Thymus (tissue), 11 donors: ENCODE results near the gene CREB3L1. TPM values are rescaled to one million over a fixed set of nuclear protein-coding genes. Genes with fewer than 3 reads are reported as not detected.

Source experiments
- DNase-seq, 9 donors: peaks; one replicate each; pipeline ENCODE4 v3.0.0-alpha.2; 2013; ENCODE audit warnings: low spot score in 9 of 9, low read depth in 6 of 9, missing footprints in 1 of 9
- H3K27ac ChIP-seq, 2 donors: one replicate each; pipeline ENCODE4 v1.5.1; 2013; ENCODE audit warnings: control low read depth in 1 of 2, low read depth in 1 of 2, low read length in 1 of 2, mild to moderate bottlenecking in 1 of 2, moderate library complexity in 1 of 2
- H3K27me3 ChIP-seq, 2 donors: one replicate each; pipeline ENCODE4 v1.5.1; 2013; ENCODE audit warnings: low read length in 1 of 2; ENCODE audit not compliant: control insufficient read depth in 2 of 2, insufficient read depth in 1 of 2
- H3K36me3 ChIP-seq, 2 donors: one replicate each; pipeline ENCODE4 v1.5.1; 2013; ENCODE audit warnings: low read length in 1 of 2, mild to moderate bottlenecking in 1 of 2, moderate library complexity in 1 of 2; ENCODE audit not compliant: control insufficient read depth in 2 of 2, insufficient read depth in 2 of 2
- H3K4me1 ChIP-seq, 2 donors: one replicate each; pipeline ENCODE4 v1.5.1; 2013; ENCODE audit warnings: low read length in 2 of 2; ENCODE audit not compliant: control insufficient read depth in 2 of 2, insufficient read depth in 2 of 2
- H3K4me3 ChIP-seq, 2 donors: one replicate each; pipeline ENCODE4 v1.5.1; 2013; ENCODE audit warnings: low read length in 2 of 2, control low read depth in 1 of 2, mild to moderate bottlenecking in 1 of 2
- H3K9me3 ChIP-seq, 2 donors: one replicate each; pipeline ENCODE4 v1.5.1; 2013; ENCODE audit warnings: low read length in 1 of 2, mild to moderate bottlenecking in 1 of 2; ENCODE audit not compliant: control insufficient read depth in 2 of 2, insufficient read depth in 1 of 2
- WGBS: extraction: QIAGEN DNeasy Blood & Tissue Kit; methylation state at CpG from one replicate; pipeline ENCODE4 v1.1.7; 2013; 5-methylcytosine and 5-hydroxymethylcytosine counted together
- polyA plus RNA-seq: library from polyadenylated mRNA; stranded (reverse); fragments of 200-250 nt; gene quantifications from one replicate; pipeline ENCODE4 v1.2.3, GENCODE V29; 2013
- total RNA-seq: library from RNA; stranded (reverse); fragments of 120-200 nt; gene quantifications from one replicate; pipeline ENCODE4 v1.2.4, GENCODE V29; 2013
- donor health status: healthy.

CREB3L1 gene
- total and polyA plus RNA-seq, 2 donors = 1.3 to 2.2 TPM

DNA sequence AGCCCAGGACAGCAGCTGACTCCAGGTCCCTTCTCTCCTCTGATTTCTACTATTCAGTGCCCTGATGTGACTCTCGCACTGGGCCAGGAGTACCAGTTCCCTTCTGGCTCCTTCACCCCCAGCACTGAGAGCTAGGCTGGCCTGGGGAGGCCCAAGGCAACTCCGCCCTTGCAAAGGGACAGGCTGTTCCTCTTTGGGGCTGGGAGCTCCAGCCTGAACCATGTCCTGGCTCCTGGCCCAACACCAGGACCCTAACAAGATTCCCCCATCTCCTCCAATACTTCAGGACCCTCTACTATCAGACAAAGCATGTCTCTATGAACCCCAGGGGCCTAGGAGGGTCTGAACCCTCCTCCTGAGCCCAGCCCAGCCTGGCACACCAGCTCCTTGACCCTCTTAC, 12.5 kb downstream of the CREB3L1 start:
- DNase-seq = no peak
- peaks cover 2 to 3% of the 10 kb centered on the region in 2 donors for H3K27me3 ChIP-seq
- no peaks in the 10 kb centered on the region for H3K9me3 ChIP-seq
- WGBS = 100% methylated on average over 2 of the region's 2 CpGs
- no peak overlapping the region for H3K27ac ChIP-seq
- peaks cover 0 to 21% of the 10 kb centered on the region in 2 donors for H3K4me1 ChIP-seq
- H3K36me3 ChIP-seq = no peaks in the 10 kb centered on the region
- H3K4me3 ChIP-seq = no peak overlapping the region

DNA sequence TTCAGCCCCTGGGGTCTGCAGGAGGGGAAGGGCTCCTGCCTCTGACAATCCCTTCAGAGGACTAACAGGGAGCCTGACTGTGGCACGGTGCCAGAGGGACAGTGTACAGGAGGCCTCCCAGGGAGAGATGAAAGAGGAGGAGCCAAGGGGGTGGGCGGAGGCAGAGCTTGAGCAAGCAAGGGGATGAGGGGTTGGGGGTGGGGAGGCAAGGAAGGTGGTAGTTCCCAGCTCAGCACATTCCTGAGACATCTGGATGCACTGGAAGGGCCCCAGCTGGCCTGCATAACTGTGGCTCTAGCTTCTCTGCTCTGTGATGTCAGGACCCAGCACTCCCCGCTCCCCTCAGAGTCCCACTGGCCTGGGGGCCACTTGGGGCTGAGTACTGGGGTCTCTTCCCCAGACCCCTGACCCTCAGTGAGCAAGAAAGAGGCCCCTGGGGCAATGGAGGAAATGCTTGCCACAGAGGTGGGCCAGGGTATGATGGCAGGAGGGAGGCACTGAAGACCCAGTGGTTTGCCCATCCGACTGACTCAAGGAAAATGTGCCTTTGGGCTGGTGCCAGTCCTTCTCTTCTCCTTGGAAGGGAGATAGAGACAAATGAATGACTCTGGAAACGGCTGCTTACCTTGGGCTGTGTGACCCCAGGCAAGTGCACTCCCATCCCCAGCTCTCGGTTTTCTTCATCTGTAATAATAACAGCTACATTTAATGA, 13.3 kb downstream of the CREB3L1 start:
- WGBS = 89% methylated on average over 6 of the region's 6 CpGs

DNA sequence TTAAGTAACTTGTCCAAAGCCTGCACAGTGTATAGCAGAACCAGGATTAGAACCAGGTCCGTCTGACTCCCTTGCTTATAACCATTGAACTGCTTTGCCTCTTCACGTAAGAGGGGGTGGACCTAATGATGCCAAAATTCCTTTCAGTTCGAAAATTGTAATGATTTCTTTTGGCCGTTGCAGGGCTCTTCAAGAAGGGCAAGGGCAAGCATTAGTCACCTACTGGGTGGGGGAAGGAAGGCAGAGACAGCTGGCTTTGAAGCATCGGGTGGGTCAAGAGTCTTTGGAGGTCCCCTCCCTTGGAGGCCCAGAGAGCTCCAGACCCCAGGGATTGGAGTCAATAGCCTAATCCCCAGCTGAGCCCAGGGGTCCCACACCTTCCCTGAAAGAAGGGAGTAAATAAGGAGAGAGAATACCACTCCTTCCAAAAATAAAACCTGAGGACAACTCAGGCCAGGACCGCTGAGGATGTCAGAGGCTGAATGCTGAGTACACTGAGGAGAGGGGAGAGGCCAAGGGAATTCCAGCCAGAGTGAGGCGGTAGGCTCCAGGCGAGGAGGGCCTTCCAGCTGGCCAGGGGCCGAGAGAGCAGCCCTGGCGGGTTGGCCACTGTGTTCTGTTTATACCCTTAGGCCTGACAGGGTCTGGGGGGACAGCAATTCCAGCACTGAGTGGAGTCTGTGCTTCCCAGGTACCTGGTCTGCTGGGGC, 14.1 kb downstream of the CREB3L1 start:
- WGBS = 92% methylated on average over 10 of the region's 10 CpGs
- no peak overlapping the region for H3K27ac ChIP-seq

More for the DNA sequence above, 13.3 kb downstream of the CREB3L1 start:
- H3K9me3 ChIP-seq = peaks cover 0 to under 1% of the 10 kb centered on the region in 2 donors
- no peak overlapping the region for H3K4me3 ChIP-seq
- H3K36me3 ChIP-seq = no peaks in the 10 kb centered on the region
- no peak for DNase-seq
- H3K27ac ChIP-seq = peak overlapping the region in 1 of 2 donors; percentile 2
- peaks cover 0 to 27% of the 10 kb centered on the region in 2 donors for H3K4me1 ChIP-seq
- peaks cover 2 to 10% of the 10 kb centered on the region in 2 donors for H3K27me3 ChIP-seq

DNA sequence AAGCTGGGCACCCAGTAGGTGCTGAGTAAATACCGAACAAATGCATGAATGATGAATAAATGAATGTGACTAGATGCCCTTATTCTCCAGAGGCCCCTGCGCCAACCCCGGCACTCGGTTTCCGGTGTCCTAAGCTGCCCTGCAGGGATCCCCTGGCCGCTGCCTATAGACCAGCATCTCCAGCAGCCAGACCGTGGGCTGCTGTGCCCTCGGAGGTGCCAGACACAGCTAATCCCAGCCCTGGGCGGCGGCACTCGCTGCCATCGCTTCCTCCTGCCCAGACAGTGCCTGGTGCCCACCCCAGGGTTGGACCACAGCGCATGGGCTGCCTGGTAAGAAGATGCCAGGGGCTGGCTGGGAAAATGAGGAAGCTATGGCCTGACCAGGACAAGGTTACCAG, 15.6 kb downstream of the CREB3L1 start:
- H3K36me3 ChIP-seq = no peaks in the 10 kb centered on the region
- no peak overlapping the region for H3K27ac ChIP-seq
- DNase-seq = no peak
- peaks cover 5 to 43% of the 10 kb centered on the region in 2 donors for H3K4me1 ChIP-seq
- peaks cover 13 to 28% of the 10 kb centered on the region in 2 donors for H3K27me3 ChIP-seq
- peaks cover 0 to 4% of the 10 kb centered on the region in 2 donors for H3K9me3 ChIP-seq
- no peak overlapping the region for H3K4me3 ChIP-seq
- WGBS = 95% methylated on average over 13 of the region's 13 CpGs

More for the DNA sequence above, 14.1 kb downstream of the CREB3L1 start:
- Histone ChIP-seq H3K36me3 (no peaks in the 10 kb centered on the region), H3K4me3 (no peak overlapping the region), H3K27me3 (peaks cover 7 to 18% of the 10 kb centered on the region in 2 donors), H3K9me3 (peaks cover 0 to 4% of the 10 kb centered on the region in 2 donors), H3K4me1 (peaks cover 5 to 35% of the 10 kb centered on the region in 2 donors)
- DNase-seq = no peak

DNA sequence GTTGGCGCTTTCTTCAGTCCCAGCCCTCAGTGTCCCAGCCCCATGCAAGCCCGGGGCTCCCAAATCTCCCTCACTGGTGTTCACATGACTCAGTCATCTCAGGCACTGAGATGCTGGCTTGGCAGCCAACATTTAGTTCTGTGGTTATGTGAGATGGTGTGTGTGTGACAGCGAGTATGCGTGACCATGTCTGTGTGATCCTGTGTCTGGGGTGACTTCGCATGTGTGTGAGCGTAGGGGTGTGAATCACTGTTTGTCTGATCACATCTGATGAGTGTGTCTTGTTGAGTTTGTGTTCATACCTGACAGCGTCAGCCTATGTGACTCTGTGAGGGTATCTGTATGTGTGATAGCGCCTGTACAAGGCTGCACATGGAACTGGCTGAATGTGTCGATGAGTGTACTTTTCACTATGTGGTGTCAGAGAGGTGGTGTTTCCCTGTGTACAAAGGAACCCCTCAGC, 16.2 kb downstream of the CREB3L1 start:
- H3K36me3 ChIP-seq = no peaks in the 10 kb centered on the region
- H3K4me1 ChIP-seq = peaks cover 5 to 43% of the 10 kb centered on the region in 2 donors
- no peak overlapping the region for H3K4me3 ChIP-seq
- no peak overlapping the region for H3K27ac ChIP-seq
- WGBS = 96% methylated on average over 9 of the region's 9 CpGs
- H3K9me3 ChIP-seq = peaks cover 0 to 4% of the 10 kb centered on the region in 2 donors
- no peak for DNase-seq
- peaks cover 13 to 28% of the 10 kb centered on the region in 2 donors for H3K27me3 ChIP-seq

DNA sequence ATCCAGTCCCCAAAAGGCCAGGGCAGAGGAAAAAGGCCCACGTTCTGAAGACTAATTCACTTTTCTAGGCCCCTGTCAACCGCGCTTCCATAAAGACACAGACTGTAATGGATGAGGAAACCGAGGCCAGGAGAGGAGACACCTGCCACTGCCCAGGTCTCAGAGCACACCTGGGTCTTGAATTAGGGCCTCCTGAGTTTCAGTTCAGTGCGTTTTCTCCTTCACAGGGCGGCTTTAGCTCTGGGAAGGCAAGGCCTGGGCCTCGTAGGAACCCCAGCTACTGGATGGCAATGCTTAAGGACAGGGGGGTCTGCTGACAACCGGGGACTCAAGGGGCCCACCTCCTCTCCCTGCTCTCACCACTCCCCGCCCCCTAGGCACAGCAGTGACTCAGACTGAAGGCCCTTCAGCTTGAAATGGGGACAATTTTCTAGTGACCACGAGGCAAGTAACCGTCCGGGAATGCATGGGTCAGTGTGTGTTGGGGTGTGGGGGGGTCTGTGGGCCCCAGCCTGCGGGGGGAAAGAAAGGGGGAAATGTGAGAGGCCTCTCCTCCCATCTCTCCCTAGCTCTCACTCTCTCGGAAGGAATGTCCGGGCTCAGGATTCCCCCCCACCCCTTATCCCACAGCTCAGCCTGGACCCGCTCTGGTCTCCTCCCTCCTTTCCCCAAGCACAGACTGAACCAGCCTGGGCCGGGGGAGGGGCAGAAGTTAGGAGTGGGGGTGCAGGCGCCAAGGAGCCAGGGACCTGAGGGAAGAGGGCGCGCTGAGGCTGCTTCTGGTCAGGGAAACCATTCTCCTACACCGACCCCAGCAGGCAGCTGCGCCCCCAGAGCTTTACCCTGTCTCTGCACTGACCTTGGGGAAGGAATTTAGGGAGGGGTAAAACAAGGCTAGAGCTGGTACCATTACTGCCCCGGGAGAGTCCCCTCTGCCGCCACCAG, 17.2 kb downstream of the CREB3L1 start:
- Histone ChIP-seq H3K27me3 (peaks cover 13 to 28% of the 10 kb centered on the region in 2 donors), H3K4me1 (peaks cover 5 to 43% of the 10 kb centered on the region in 2 donors), H3K4me3 (peak overlapping the region; percentile 36 to 51), H3K9me3 (peaks cover 0 to 4% of the 10 kb centered on the region in 2 donors), H3K36me3 (no peaks in the 10 kb centered on the region), H3K27ac (no peak overlapping the region)
- 77% methylated on average over 24 of the region's 24 CpGs for WGBS
- no peak for DNase-seq

DNA sequence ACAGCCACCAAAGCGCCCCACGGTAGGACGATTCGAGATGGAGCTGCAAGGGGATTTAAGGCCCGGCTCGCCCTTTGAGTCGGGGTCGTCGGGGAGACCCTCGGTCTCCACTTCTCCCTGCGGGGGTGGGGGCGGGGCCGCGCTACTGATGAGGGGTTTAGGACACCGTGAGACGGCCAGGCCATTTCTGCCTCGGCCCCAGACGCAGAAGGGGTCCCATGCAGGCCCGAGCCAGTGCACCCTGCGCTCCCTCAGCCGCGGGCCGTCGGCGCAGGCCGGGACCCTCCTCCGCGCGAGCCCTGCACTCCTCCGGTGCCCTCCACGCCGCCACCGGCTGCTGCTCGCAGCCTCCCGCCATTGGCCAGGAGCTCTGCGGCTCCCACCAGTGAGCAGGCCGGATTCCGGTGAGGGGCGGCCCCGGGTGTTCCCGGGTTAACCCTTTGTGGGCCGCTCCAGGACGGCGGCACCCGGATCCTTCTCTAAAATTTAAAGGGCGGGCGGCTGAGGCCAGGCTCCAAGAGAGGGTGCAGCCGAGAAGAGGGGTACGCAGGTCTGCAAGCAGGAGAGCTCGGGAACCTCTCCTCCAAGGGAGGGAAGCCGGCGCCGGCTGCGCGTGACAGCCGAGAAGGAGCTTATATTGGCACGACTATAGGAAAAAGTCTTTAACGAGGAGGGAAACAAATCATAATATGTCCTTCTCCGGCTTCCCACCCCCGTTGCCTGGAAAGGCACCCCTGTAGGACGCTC, 18.0 kb downstream of the CREB3L1 start:
- WGBS = 1% methylated on average over 61 of the region's 61 CpGs
- peaks cover 0 to 4% of the 10 kb centered on the region in 2 donors for H3K9me3 ChIP-seq
- peaks cover 5 to 36% of the 10 kb centered on the region in 2 donors for H3K4me1 ChIP-seq
- H3K36me3 ChIP-seq = no peaks in the 10 kb centered on the region
- H3K27me3 ChIP-seq = peaks cover 13 to 28% of the 10 kb centered on the region in 2 donors
- H3K27ac ChIP-seq = no peak overlapping the region
- H3K4me3 ChIP-seq = peak overlapping the region; percentile 46 to 51
- DNase-seq = peak in 8 of 9 donors; percentile 55 to 88 (median 67)

DNA sequence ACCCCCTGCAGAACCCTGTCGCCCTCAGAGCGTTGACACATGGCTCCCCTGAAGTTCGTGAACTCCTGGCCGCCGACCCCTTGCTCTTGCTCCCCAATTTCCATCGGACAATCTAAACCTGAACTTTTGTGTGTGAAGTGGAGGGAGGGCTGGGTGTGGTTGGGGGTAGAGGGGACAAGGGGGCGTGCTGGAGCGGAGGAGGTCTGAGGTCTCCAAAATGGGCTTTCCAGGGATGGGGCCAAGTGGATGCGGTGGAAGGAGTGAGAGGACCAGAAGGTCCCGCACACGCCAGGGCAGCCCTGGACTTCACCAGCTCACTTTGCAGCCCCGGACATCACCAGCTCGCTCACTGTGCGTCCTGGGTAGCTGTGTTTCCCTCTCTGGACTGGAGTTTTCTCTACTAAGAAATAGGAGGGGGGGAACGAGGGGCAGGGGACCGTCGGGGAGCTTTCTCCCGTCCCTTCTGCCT, 18.6 kb downstream of the CREB3L1 start:
- DNase-seq = no peak
- peaks cover 13 to 28% of the 10 kb centered on the region in 2 donors for H3K27me3 ChIP-seq
- peaks cover 5 to 32% of the 10 kb centered on the region in 2 donors for H3K4me1 ChIP-seq
- peak overlapping the region; percentile 46 to 51 for H3K4me3 ChIP-seq
- no peaks in the 10 kb centered on the region for H3K36me3 ChIP-seq
- H3K9me3 ChIP-seq = peaks cover 0 to 4% of the 10 kb centered on the region in 2 donors
- whole genome bisulfite sequencing = 19% methylated on average over 18 of the region's 18 CpGs
- no peak overlapping the region for H3K27ac ChIP-seq
